ENCODE data around the gene FYN. TPM values are rescaled to one million over a fixed set of nuclear protein-coding genes. Genes with fewer than 3 reads are reported as not detected.

The FYN gene
- total and polyA plus RNA-seq, 4 donors, result 11.2 to 28.3 (median 19.7) TPM

- H3K27me3 ChIP-seq (ENCODE audit: control insufficient read depth in 4 of 4, insufficient read depth in 4 of 4, low read length in 3 of 4), result peaks cover 0 to 2% (median 0%) of the 10 kb centered on the region in 4 donors
- no peaks in the 10 kb centered on the region for H3K36me3 ChIP-seq (ENCODE audit: control insufficient read depth in 4 of 4, insufficient read depth in 3 of 4, low read depth in 1 of 4, low read length in 3 of 4)
- H3K9me3 ChIP-seq (ENCODE audit: control insufficient read depth in 4 of 4, low read length in 3 of 4), result no peaks in the 10 kb centered on the region
- H3K27ac ChIP-seq (ENCODE audit: low read depth in 1 of 2, low read length in 2 of 2), result no peak overlapping the region
- H3K9ac ChIP-seq (ENCODE audit: low read depth in 1 of 2, low read length in 2 of 2), result no peak overlapping the region
- 76% methylated on average over 5 of the region's 5 CpGs for WGBS
- DNase-seq (ENCODE audit: low spot score), result no peak
- TF ChIP-seq NR2F2 (IDR thresholded peaks at IDR 0.05), result no peak
- no peak for TF ChIP-seq FOXA1 (IDR thresholded peaks at IDR 0.05)
- TF ChIP-seq HNF4G (IDR thresholded peaks at IDR 0.05), result no peak
- no peak for TF ChIP-seq YY1 (IDR thresholded peaks at IDR 0.05)
- TF ChIP-seq JUND (IDR thresholded peaks at IDR 0.05), result no peak
- TF ChIP-seq, protein P1, sequence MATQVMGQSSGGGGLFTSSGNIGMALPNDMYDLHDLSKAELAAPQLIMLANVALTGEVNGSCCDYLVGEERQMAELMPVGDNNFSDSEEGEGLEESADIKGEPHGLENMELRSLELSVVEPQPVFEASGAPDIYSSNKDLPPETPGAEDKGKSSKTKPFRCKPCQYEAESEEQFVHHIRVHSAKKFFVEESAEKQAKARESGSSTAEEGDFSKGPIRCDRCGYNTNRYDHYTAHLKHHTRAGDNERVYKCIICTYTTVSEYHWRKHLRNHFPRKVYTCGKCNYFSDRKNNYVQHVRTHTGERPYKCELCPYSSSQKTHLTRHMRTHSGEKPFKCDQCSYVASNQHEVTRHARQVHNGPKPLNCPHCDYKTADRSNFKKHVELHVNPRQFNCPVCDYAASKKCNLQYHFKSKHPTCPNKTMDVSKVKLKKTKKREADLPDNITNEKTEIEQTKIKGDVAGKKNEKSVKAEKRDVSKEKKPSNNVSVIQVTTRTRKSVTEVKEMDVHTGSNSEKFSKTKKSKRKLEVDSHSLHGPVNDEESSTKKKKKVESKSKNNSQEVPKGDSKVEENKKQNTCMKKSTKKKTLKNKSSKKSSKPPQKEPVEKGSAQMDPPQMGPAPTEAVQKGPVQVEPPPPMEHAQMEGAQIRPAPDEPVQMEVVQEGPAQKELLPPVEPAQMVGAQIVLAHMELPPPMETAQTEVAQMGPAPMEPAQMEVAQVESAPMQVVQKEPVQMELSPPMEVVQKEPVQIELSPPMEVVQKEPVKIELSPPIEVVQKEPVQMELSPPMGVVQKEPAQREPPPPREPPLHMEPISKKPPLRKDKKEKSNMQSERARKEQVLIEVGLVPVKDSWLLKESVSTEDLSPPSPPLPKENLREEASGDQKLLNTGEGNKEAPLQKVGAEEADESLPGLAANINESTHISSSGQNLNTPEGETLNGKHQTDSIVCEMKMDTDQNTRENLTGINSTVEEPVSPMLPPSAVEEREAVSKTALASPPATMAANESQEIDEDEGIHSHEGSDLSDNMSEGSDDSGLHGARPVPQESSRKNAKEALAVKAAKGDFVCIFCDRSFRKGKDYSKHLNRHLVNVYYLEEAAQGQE (IDR thresholded peaks at IDR 0.05), result no peak
- no peak for TF ChIP-seq MAX (IDR thresholded peaks at IDR 0.05)
- TF ChIP-seq HNF4A (conservative IDR thresholded peaks at IDR 0.05), result no peak
- no peak for TF ChIP-seq RXRA (IDR thresholded peaks at IDR 0.05)
- TF ChIP-seq RAD21 (IDR thresholded peaks at IDR 0.05), result no peak
- TF ChIP-seq, protein P2, sequence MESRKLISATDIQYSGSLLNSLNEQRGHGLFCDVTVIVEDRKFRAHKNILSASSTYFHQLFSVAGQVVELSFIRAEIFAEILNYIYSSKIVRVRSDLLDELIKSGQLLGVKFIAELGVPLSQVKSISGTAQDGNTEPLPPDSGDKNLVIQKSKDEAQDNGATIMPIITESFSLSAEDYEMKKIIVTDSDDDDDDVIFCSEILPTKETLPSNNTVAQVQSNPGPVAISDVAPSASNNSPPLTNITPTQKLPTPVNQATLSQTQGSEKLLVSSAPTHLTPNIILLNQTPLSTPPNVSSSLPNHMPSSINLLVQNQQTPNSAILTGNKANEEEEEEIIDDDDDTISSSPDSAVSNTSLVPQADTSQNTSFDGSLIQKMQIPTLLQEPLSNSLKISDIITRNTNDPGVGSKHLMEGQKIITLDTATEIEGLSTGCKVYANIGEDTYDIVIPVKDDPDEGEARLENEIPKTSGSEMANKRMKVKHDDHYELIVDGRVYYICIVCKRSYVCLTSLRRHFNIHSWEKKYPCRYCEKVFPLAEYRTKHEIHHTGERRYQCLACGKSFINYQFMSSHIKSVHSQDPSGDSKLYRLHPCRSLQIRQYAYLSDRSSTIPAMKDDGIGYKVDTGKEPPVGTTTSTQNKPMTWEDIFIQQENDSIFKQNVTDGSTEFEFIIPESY (IDR thresholded peaks at IDR 0.05), result no peak
- TF ChIP-seq SP1 (IDR thresholded peaks at IDR 0.05), result no peak
- no peaks in the 10 kb centered on the region for H3K4me1 ChIP-seq (ENCODE audit: control insufficient read depth in 4 of 4, insufficient read depth in 4 of 4, low read length in 3 of 4)
- H3K4me3 ChIP-seq (ENCODE audit: low read depth in 1 of 3, low read length in 3 of 3), result no peak overlapping the region
These were observed 45.6 kb upstream of the FYN start for GRCh38 chr6:111918825-111919224.

DNA sequence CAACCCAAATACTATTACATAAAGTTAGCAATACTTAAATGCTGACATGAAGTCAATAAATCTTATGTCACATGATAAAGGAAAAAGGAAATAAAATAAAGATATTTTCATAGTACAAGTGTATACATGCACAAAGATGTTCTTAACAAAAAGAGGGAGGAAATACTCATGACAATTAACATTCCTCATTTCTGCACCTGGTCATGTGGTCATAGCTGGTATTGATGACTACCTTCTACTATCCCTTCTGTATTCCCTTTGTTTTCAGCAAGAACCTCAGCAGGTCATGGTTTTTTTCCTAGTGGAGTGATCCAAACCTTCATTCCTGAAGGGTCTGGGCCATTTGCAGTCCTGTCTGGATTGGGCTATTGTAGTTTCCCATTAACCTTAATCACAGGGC lies 43.5 kb upstream of the FYN start:
- H3K4me3 ChIP-seq (ENCODE audit: low read depth in 1 of 3, low read length in 3 of 3), result no peak overlapping the region
- DNase-seq (ENCODE audit: low spot score), result no peak
- no peaks in the 10 kb centered on the region for H3K9me3 ChIP-seq (ENCODE audit: control insufficient read depth in 4 of 4, low read length in 3 of 4)
- no peaks in the 10 kb centered on the region for H3K4me1 ChIP-seq (ENCODE audit: control insufficient read depth in 4 of 4, insufficient read depth in 4 of 4, low read length in 3 of 4)
- peaks cover 0 to 2% (median 0%) of the 10 kb centered on the region in 4 donors for H3K27me3 ChIP-seq (ENCODE audit: control insufficient read depth in 4 of 4, insufficient read depth in 4 of 4, low read length in 3 of 4)
- no peaks in the 10 kb centered on the region for H3K36me3 ChIP-seq (ENCODE audit: control insufficient read depth in 4 of 4, insufficient read depth in 3 of 4, low read depth in 1 of 4, low read length in 3 of 4)
- TF ChIP-seq HNF4A (conservative IDR thresholded peaks at IDR 0.05), result no peak
- TF ChIP-seq, protein P2 (IDR thresholded peaks at IDR 0.05), result no peak
- no peak for TF ChIP-seq MAX (IDR thresholded peaks at IDR 0.05)
- TF ChIP-seq NR2F2 (IDR thresholded peaks at IDR 0.05), result no peak
- no peak for TF ChIP-seq YY1 (IDR thresholded peaks at IDR 0.05)
- TF ChIP-seq, protein P1 (IDR thresholded peaks at IDR 0.05), result no peak
- no peak for TF ChIP-seq EGR1 (IDR thresholded peaks at IDR 0.05; ENCODE audit: low read depth in 2 of 2)
- TF ChIP-seq, protein P3, sequence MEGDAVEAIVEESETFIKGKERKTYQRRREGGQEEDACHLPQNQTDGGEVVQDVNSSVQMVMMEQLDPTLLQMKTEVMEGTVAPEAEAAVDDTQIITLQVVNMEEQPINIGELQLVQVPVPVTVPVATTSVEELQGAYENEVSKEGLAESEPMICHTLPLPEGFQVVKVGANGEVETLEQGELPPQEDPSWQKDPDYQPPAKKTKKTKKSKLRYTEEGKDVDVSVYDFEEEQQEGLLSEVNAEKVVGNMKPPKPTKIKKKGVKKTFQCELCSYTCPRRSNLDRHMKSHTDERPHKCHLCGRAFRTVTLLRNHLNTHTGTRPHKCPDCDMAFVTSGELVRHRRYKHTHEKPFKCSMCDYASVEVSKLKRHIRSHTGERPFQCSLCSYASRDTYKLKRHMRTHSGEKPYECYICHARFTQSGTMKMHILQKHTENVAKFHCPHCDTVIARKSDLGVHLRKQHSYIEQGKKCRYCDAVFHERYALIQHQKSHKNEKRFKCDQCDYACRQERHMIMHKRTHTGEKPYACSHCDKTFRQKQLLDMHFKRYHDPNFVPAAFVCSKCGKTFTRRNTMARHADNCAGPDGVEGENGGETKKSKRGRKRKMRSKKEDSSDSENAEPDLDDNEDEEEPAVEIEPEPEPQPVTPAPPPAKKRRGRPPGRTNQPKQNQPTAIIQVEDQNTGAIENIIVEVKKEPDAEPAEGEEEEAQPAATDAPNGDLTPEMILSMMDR (IDR thresholded peaks at IDR 0.05; ENCODE audit: low read depth, low read length, missing input control), result no peak
- no peak for TF ChIP-seq RXRA (IDR thresholded peaks at IDR 0.05)
- no peak for TF ChIP-seq JUND (IDR thresholded peaks at IDR 0.05)
- TF ChIP-seq HNF4G (IDR thresholded peaks at IDR 0.05), result no peak
- TF ChIP-seq ATF3 (IDR thresholded peaks at IDR 0.05), result no peak
- no peak for TF ChIP-seq FOXA1 (IDR thresholded peaks at IDR 0.05)
- TF ChIP-seq FOXA2 (IDR thresholded peaks at IDR 0.05), result no peak
- no peak for TF ChIP-seq SP1 (IDR thresholded peaks at IDR 0.05)
- TF ChIP-seq GABPA (IDR thresholded peaks at IDR 0.05 in 1 of 2, conservative IDR thresholded peaks at IDR 0.05 in 1 of 2), result no peak
- TF ChIP-seq RAD21 (IDR thresholded peaks at IDR 0.05), result no peak
- no peak overlapping the region for H3K27ac ChIP-seq (ENCODE audit: low read depth in 1 of 2, low read length in 2 of 2)
- no peak overlapping the region for H3K9ac ChIP-seq (ENCODE audit: low read depth in 1 of 2, low read length in 2 of 2)
